Left lobe of liver (tissue), 2 donors: ENCODE results near the gene NUMBL. TPM values are rescaled to one million over a fixed set of nuclear protein-coding genes. Genes with fewer than 3 reads are reported as not detected.

Experiments
- ATAC-seq: fragments of 200-7000 bp; cut with Tn5 transposase; one replicate; pipeline ENCODE4 v1.9.1; 2020; ENCODE audit warnings: mild to moderate bottlenecking, moderate library complexity
- DNase-seq: peaks from one replicate; pipeline ENCODE4 v3.0.0-alpha.2; 2020; ENCODE audit warnings: low spot score
- total RNA-seq: library from RNA; stranded (reverse); gene quantifications from one replicate; pipeline ENCODE4 v1.2.1, GENCODE V29; 2021
- donor health status: DM: no; HTN: no; CAD: no; lungs with moderate emphysema.
- donor health status: DM: no; HTN: yes; CAD: no.

Gene NUMBL
- total RNA-seq, 1 donor from 2014 or later: 21.7 TPM

- no peak for DNase-seq
- ATAC-seq: no peak
These were observed 1.2 kb upstream of the NUMBL start for GRCh38 chr19:40691421-40692211.

GRCh38 chr19:40690693-40691420, 406 bp upstream of the NUMBL start:
- ATAC-seq (peak; percentile 92), DNase-seq (peak; percentile 93)

- ATAC-seq: no peak
- no peak for DNase-seq
These were observed 957 bp downstream of the NUMBL start for GRCh38 chr19:40689339-40690049.

DNA sequence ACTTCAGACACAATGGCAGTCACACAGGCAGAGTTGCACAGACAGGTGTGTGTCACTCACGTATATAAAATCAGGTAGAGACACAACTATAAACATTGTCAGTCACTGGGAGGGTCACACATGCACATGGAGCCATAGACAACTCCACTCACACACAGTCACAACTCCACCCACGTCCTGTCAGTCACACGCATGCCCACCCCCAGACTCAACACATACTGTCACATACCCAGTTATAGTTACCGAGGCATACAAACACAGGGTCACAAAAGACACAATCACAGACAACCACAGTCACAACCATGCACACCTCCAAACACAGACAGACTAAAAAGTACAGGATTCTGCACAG, 1.5 kb downstream of the NUMBL start:
- no peak for DNase-seq

DNA sequence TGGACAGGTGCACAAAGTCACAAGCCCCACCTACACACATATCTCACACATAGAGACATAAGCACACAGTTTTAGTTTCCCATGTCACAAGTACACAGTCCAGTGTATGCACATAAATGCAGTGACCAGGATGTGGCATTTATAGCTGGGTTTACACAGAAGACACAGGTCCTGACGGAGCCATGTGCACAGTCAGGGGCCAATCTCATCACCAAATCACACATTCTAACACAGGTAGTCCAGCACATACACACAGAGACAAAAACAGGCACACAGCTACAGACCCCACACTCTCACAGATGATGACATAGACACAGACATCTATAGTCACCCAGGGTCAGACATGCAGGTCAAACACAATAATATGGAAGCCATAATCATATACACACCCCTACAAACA, 2.1 kb downstream of the NUMBL start:
- ATAC-seq: no peak
- no peak for DNase-seq

More for the DNA sequence above, 1.5 kb downstream of the NUMBL start:
- no peak for ATAC-seq

GRCh38 chr19:40687525-40688016, 2.9 kb downstream of the NUMBL start:
- no peak for ATAC-seq
- DNase-seq: no peak

DNA sequence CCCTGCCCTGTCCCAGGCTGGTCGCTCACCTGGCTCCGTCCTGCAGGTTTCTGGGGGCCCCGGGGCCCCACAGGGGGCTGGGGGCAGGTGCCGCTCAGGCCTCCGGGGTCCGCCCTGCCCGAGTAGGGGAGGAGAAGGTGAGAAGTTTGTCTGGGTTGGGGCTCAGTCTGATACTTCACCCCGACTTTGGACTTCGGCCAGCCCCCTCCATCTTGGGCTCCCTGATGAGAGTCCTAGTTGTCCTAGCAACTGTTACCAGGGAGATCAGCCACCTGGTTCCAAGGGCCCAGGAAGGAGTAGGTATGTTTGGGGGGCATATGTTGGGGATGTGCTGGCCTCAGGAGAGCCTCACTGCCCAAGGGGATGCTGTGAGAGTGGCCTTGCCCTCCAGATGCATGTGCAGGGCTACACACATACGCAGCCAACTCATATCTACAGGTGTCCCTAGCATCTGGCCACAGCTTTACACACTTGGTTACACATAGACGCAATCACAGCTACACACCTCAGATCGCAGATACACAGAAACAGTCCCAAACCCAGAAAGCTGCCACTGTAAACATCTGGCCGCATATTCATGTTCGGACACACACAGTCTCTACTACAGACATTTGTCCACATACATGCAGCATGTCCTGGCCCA, 3.4 kb downstream of the NUMBL start:
- no peak for ATAC-seq
- DNase-seq: no peak

DNA sequence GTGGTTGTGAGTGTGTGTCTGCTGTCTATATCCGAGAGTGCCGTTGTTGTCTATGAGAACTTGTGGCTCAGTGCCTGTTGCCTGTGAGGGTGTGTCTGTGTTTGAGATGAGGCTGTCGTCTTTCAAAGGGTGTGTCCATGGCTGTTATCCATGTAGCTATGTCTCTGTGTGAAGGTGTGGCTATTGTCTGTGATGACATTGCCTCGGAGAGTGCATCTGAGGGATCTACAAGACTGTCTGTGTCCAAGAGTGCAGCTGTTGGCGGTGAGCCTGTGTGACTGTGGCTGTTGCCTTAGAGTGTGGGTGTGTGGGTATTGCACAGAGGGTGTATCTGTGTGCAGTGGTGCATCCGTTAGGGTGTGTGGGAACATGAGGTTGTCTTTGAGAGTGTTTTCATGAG, 4.9 kb downstream of the NUMBL start:
- DNase-seq: no peak
- no peak for ATAC-seq

- DNase-seq (no peak), ATAC-seq (no peak)
These were observed 5.4 kb downstream of the NUMBL start for GRCh38 chr19:40685016-40685526.

- DNase-seq (no peak), ATAC-seq (no peak)
These were observed 6.2 kb downstream of the NUMBL start for GRCh38 chr19:40684280-40684679.

GRCh38 chr19:40683437-40683836, 7.0 kb downstream of the NUMBL start:
- DNase-seq (no peak), ATAC-seq (no peak)

GRCh38 chr19:40682431-40682964, 8.0 kb downstream of the NUMBL start:
- ATAC-seq (no peak), DNase-seq (no peak)

- ATAC-seq (no peak), DNase-seq (no peak)
These were observed 9.4 kb downstream of the NUMBL start for GRCh38 chr19:40681039-40681438.

DNA sequence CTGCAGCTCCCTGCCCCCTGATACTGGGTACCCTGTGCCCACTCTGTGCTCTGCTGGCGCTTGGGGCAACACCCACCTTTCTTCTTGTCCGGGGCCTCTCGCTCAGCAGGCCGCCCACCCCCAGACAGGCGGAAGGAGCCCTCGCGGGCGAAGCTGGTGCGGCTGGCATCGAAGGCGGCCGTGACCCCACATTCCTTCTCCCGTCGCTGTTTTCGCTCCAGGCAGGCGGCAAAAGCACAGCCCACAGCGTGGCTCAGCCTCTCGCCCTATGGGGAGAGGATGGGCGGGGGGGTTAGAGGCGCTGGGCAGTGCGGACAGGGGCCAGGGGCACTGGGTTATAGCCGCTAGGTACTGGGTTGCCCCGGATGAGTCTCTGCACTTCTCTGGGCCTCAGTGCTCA, 13.3 kb downstream of the NUMBL start:
- no peak for DNase-seq
- ATAC-seq: no peak

DNA sequence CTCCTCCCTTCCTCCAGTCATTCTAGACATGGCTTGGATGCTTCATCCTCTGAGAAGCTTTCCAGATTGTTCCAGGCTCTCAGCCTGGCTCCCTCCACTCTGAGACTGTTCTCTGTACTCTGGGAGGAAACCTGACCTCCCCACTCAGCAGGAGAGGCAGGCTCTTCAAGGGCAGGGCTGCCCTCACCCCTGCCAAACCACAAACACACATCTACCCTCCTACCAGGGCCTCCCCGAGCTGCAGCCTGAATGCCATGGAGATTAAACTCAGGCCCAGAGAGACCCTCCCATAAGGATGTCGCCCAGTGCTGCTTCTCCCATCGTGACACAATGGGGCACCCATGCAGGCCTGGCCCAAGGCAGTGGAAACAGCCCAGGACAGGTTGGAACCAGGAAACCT, 16.2 kb downstream of the NUMBL start:
- ATAC-seq (no peak), DNase-seq (no peak)

DNA sequence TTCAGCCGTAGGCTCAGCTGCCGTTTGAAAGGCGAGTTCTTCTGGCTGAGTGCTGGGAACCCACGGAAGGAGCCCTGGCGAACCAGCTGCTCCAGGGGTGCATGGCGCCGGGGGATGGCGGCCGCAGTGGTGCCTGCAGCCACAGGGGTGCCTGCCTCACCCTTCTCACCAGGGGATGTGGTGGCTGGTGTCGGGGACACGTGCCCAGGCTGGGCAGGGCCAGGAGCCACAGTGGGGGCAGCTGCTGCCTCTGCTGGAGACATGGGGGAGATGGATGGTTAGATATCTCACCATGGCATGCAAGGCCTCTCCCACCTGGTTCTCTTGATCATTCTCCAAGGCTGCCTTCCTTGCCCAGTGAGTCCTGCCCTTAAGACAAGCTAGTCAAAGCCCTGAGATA, 17.1 kb downstream of the NUMBL start:
- no peak for DNase-seq

GRCh38 chr19:40672573-40673299, 17.7 kb downstream of the NUMBL start:
- ATAC-seq (no peak), DNase-seq (no peak)

More for the DNA sequence above, 17.1 kb downstream of the NUMBL start:
- no peak for ATAC-seq

GRCh38 chr19:40672038-40672437, 18.4 kb downstream of the NUMBL start:
- no peak for DNase-seq
- no peak for ATAC-seq

DNA sequence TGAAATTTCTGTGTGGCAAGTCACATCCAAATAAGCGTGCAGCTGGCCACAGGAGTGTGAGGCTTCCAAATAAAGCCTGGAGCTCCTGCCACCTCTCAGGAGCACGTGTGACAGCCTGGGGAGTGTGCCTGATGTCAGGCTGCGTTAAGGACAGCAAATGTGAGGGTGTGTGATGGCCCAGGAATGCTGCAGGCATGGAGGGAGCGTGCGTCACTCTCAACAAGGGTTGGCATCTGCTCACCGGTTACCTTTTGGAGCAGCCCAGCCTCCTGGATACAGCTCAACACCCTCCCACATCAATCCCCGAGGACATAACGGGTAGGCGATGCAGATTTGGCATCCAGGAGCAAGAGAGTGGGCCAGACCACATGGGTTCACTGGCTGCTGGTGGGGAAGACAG, 19.0 kb downstream of the NUMBL start:
- ATAC-seq (no peak), DNase-seq (no peak)
